Measurements from ENCODE around the gene FSCN2.

GRCh38 chr17:81508639-81509206 is 19.5 kb upstream of the FSCN2 start:
- TF ChIP-seq CTCF (conservative IDR thresholded peaks at IDR 0.05; ENCODE audit: low read length) (no peak), EZH2phosphoT487 (IDR thresholded peaks at IDR 0.05; ENCODE audit: borderline replicate concordance) (no peak)

All from Loucy (cell line).